ENCODE results near the gene FGF9.

The FGF9 gene

DNA sequence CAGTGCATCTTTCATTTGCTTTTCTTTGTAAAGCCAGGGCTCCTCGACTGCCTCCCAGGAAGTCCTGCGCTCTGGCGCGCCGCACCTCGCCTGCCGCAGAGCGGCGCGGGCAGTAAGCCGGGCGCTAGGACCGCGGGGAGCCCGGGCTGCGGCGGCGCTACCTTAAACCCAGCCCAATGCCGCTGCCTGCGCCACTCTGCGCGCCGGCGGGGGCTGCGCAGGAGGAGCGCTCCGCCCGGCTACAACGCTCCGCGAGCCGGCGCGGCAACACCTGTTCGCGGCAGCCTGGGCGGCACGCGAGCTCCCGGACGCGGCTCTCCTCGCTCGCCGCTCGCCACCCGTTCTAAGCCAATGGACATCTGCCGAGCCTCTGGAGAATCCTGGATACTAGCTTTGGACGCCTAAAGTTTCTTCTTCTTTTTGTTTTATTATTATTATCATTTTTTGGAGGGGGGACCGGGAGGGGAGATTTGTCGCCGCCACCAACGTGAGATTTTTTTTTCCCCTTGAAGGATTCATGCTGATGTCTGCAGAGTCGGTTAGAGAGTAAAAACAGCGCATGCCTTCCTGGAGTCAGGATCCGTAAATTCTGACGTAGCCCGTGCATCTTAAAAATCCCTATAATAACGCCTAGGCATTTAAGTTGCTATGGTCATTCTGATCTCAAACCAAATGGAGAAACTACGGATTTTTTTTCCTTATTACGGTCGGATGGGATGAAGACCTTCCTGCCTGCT is at the start of gene FGF9:
Gene FGF9 (plus strand): TSS at position 191 of the 737 bp plus-strand sequence. CDS start 840 bp downstream, outside the sequence.
- DNase-seq (ENCODE audit: low spot score): peak; percentile 81

DNA sequence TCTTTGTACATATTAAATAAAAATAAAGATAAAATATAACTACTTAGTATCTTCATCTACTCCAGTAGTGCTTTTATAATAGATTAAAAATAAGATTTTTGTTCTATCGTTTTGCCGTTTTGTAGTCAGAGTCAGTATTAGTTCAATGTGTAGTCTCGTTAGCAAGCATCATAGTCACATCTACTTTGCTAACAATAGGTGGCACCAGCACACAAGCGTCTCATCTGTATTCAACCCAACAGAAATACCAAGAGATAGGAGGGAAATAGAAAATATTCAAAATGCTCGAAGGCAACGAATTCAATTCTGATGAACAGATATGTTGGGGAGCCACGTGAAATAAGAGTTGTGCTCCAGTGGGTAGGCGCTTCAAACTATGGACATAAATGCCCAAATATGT is 45.5 kb upstream of the FGF9 start:
- peak; percentile 45 for DNase-seq (ENCODE audit: low spot score)

DNA sequence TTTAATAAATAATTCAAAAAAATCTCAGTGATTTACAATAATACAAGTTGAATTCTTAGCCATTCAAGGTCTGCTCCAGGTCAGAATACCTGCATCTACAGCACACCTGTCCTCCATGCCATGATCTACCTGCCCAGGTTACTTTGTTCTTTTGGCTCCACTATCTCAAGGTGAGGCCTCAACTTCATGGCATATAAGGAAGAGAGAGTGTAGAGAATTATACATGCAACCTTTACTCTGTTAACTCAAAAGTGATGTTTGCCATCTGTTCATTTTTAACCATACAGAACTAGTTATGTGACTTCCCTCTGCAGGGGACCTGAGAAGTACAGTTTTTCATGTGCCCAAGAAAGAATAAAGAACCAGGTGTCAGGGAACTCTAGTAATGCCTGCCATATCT is 38.7 kb upstream of the FGF9 start:
- DNase-seq (ENCODE audit: low spot score): no peak

DNA sequence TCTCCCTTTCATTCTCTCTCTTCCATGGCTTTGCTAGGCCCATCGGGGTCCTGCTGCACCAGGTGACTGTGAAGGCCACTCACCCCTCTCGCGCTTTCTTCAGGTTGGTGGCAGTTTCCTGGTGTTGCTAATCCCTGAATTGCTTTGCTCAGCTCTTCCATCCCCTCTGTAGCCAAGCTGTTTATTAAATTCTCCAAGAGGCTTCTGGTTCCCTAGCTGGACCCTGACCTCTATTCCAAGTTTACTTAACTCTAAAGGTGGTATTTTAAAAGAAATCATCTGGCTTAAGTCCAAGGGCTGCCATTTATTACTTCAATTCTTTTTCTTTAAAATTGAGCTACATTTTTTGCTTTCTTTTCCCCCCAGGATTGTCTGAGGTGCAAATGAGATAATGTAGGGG is 34.2 kb upstream of the FGF9 start:
- no peak for DNase-seq (ENCODE audit: low spot score)

DNA sequence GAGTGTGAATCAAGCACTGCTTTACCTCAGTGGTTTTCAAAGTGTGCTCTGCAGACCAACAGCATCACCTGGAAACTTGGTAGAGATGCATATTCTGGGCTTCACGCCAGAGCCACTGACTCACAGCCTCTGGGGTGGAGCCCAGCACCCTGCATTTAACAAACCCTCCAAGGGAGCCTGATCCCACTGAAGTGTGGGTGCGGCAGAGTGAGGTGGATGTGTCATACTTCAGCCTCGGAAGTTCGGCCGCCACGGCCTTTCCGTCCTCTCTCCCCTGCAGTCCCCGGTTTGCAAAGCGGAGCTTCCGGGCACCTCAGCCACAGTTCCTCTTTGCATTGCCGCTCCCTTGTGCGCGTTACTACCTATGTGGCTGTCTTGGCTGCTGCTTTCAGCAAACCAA is 33.6 kb upstream of the FGF9 start:
- no peak for DNase-seq (ENCODE audit: low spot score)

DNA sequence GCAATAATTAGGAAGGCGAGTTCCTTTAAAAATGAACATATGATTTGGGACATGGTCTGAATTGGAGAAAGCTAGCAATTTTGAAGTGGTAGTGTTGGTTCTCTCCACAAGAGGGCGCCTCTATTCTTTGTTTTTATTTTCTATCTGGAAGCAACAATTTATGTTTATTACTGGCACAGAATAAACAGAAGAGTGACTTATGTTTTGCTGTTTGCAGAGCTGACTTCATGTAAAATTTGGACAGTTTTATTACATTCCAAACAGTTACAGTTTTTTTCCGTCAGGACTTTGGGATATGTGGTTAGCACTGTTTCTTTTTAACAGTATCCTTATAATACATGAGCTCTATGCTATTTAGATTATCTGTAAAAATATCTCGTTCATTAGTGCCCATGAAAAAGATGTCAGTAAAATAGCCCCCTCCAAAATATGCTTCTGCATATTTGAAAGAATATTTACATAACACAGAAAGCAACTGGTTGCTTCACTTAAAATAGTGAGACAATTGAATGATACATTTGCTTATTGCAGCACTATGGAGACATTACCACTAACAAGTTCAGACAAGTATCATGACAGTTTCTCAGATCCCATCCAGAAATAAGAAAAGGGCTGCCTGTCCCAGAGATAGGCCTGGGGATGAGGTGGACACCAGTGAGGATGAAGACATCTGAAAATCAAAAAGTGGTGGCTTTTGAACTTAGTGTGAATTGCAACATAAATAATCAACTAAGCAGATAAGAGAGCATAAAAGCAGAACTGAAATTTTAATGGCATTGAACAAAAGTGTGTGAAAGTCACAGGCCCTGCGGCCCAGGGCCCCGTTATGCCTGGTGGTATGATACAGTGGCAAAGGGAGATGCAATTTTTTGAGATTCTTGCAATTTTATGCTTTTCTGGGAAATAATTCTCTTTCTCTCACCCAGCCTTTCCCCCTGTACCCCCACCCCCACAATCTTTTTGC is 32.3 kb upstream of the FGF9 start:
- DNase-seq (ENCODE audit: low spot score): peak; percentile 17

DNA sequence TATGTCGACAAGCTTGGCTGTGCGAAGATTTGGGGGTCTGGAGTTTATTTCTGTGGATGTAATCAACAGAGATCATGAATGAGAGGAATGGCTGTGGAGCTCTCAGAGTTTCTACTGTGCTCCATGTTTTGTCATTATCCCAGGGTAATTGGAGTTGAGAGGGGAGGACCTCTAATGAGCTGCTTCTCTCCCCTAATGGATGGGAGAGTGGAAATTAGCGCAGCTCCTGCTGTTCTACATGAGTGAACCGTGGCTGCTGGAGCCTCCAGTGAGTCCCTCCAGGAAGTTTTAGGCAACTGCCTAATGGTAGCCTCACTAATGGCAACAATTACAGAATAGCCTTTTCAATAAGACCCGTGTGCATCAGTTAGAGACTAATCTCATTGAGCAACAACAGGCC is 31.3 kb upstream of the FGF9 start:
- no peak for DNase-seq (ENCODE audit: low spot score)

DNA sequence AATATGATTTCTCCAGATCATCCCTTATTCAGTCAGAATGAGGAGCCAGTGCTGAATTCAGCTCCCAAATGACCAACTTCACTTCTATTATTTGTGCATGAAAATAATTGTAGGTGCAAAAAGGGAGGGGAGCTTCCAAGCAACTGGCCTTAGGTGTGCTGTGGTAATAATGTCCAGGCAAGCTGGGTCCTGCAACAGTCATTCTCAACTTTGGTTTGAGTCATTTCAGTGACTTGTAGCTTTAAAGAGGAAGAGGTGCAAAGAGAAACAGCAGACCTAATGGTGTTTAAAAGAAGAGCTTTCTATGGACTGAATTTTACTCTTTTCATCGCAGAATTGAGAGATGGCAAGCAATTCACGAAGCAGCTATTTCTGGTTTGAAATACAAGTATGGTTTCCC is 29.2 kb upstream of the FGF9 start:
- no peak for DNase-seq (ENCODE audit: low spot score)

DNA sequence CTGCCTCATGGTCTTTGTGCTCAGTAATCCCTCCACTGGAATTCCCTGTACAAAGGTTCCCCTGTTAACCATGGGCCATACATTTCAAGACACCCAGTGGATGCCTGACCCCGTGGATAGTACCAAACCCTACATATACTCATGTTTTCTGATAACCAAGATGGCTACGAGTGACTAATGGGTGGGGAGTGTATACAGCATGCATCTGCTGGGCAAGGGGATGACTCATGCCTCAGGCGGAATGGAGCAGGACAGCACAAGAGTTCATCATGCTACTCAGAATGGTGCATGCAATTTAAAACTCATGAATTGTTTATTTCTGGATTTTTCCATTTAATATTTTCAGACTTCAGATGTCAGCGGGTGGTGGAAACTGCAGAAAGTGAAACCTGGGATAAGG is 13.3 kb upstream of the FGF9 start:
- DNase-seq (ENCODE audit: low spot score): peak; percentile 56

DNA sequence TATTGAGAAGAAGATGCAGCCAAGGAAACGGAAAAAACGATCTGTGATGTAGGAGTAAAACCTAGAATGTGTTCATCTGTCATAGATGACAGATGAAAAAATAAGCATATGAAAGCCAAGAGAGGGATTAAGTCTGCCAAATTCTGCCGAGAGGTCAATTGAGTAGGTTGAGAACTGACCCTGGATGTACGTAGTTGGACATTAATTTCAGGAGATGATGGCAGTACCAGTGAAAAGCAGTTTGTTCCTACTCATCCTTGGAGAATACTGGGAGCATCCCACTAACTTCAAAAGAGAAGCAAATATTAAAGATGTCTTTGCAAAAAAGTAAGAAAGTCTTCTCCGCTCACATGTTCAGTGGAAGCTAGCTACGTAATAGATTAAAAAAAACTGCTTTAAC is 11.8 kb upstream of the FGF9 start:
- no peak for DNase-seq (ENCODE audit: low spot score)

DNA sequence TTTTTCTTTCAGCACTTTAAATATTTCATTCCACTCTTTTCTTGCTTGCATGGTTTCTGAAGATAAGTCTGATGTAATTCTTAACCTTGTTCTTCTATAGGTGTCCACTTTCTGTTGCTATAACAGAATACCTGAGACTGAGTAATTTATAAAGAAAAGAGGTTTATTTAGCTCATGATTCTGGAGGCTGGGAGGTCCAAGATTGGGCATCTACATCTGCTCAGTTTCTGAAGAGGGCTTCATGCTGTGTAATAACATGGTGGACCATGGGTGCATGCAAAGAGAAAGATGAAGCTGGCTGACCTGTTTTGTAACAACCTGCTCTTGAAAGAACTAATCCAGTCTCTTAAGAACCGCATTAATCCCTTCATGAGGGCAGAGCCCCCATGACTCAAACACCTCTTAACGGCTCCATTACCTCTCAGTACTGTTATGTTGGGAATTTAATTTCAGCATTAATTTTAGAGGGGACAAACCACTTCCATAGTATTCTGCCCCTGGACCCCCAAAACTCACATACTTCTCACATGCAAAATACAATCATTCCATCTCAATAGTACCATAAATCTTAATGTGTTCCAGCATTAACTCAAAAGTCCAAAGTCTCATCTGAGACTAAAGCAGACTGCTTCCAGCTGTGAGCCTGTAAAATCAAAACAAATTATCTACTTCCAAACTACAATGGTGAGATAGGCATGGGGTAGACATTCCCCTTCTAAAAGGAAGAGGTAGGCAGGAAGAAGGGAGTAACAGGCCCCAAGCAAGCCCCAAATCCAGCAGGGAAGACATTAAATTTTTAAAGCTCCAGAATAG is 9.6 kb upstream of the FGF9 start:
- no peak for DNase-seq (ENCODE audit: low spot score)

DNA sequence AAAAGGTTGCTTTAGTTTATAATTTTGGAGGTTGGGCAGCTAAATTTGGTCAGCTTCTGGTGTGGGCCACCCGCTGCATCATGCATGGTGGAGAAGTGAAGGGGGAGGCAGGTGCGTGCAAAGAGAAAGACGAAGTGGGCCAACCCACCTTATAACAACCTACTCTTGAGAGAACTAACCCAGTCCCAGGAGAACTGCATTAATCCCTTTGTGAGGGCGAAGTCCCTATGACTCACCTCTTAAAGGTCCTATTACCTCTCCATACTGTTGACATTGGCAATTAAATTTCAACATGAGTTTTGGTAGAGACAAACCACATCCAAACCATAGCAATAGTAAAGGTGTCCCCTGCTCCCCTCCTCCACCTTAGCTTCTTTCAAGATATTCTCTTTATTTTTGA is 7.7 kb upstream of the FGF9 start:
- DNase-seq (ENCODE audit: low spot score): no peak

DNA sequence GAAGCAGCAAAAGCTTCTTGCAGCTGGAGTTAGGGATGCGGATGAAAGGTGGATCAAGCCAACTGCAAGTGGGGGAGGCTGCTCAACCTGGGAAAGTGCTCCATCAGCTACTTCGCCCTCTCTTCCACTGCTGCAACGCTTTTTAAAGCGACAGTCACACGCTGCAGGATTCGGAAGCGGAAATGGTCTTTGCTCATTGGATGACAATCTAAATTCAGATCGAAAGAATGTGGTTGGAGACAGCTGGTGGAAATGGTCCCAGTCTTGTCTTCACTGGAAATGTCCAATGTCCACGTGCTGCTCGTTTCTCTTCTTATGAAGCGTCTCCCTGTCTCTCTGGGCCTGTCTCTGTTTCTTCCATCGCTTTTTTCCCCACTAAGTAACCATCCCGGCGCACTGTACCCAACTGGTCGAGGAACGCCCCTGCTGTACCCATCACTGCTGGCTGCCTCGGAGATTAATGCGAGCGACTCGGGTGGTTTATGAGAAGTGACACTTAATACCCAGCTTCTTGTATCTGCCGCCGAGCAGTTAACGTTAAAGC is 2.1 kb upstream of the FGF9 start:
- no peak for DNase-seq (ENCODE audit: low spot score)

DNA sequence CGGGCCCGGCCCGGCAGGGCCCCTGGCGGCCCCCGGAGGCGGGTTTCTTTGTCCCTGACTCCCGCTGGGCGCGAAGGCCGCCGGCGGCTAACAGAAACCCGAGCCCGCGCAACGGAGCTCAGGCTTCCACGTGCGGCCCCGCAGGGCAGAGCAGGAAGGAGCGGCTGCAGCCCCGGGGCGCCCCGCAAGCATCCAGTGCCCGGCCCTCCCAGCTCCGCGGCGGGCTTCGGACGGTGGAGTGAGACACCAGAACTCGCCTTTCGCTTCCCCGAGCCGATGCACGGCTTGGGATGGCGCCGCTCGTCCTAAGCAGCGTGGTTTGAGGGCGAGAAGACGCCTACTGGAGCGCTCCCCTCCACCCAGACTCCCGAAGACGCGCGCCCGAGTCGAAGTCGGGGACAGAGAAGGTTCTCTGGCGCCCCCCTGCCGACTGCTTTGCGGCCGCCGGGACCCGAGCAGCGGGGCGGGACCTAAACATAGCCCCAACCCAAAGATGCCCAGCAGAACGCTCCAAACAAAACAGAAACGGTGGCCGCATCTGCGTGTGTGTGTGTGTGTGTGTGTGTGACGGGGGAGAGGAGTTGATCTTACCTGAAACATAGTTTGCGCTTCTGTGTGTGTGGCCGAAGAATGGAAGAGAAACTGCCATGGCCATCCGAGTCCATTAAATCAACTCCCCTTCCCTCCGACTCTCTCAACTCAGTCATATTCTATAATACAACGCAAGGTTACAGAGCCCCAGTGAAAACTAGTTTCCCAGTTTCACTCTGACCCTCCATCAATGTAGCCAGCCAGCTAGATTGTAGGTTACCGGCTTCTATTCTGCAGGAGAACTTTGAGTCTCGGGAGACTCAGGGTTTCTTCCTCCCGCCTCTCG is 629 bp upstream of the FGF9 start:
- DNase-seq (ENCODE audit: low spot score): peak; percentile 47

DNA sequence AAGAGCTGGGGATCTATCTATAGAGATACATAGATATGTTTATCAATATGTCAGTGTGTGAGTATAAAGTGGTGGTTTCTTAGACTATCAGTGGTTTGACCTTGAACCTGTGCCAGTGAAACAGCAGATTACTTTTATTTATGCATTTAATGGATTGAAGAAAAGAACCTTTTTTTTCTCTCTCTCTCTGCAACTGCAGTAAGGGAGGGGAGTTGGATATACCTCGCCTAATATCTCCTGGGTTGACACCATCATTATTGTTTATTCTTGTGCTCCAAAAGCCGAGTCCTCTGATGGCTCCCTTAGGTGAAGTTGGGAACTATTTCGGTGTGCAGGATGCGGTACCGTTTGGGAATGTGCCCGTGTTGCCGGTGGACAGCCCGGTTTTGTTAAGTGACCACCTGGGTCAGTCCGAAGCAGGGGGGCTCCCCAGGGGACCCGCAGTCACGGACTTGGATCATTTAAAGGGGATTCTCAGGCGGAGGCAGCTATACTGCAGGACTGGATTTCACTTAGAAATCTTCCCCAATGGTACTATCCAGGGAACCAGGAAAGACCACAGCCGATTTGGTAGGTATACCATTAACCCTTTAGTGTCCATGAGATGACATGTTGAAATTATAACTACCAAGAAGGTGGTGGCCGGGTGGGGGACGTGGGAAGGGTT is 880 bp downstream of the FGF9 start:
- no peak for DNase-seq (ENCODE audit: low spot score)

DNA sequence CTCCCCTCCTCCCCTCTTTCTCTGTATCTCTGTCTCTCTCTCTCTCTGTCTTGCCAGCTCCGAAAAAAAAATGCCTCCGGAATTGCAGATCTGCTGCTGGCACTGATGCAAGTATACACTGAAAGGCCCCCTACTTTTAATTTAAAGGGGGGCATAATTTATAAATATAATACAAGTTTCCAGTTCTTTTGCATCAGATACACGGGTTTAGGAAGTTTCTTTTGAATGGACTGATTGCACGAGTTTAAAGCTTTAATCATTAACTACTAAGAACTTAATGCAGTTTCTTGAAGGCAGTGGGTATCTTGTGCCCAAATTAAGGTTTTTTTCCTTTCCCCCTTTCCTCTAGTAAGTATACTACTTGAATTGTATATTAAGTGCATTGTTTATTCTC is 1.4 kb downstream of the FGF9 start:
- no peak for DNase-seq (ENCODE audit: low spot score)

DNA sequence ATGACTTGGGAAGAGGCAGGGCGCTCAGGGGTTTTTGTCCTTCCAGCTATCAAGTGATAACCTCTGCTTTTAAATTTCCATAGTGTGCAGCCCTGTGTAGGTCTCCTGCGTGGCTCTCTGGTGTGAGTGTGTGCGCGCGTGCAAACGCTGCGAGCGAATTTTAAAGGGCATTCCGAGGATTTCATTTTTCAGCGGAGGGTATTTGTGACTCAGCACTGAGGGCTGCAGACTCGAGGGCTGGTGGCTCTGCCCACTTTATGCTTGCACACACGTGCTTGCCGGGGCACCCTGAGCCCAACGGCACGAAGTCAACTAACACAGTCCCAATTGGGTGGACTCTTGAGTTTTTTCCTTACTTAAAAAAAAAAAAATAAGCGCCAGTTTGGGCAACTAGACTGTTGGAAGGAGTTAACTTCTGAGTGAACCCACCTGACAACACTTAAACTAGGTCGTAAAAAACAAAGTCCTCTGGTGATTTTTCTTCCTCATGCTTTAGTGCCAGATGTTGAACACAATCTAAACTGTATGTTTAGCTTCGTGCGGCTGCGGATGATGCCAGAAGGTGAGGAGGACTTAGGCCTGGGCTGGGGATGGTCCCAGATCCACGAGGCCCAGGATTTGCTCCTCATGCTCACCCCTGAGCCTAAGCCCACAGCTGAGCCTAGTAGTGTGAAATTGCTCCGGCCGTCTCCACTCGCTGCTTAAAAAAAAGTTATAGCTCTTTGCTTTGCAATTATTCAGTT is 2.1 kb downstream of the FGF9 start:
- DNase-seq (ENCODE audit: low spot score): no peak

DNA sequence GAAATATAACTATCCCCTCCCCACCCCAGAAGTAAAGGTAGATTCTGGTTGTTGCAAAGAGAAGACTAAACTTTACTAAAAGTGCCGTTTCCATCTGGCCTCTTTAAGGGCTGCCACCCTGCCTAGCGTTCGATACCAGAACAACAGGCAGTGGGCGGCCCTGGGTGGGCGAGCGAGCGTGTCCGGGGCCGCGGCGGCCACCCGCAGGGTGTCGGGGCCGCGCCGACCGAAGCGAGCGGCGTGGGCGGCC is 2.6 kb downstream of the FGF9 start:
- DNase-seq (ENCODE audit: low spot score): no peak

DNA sequence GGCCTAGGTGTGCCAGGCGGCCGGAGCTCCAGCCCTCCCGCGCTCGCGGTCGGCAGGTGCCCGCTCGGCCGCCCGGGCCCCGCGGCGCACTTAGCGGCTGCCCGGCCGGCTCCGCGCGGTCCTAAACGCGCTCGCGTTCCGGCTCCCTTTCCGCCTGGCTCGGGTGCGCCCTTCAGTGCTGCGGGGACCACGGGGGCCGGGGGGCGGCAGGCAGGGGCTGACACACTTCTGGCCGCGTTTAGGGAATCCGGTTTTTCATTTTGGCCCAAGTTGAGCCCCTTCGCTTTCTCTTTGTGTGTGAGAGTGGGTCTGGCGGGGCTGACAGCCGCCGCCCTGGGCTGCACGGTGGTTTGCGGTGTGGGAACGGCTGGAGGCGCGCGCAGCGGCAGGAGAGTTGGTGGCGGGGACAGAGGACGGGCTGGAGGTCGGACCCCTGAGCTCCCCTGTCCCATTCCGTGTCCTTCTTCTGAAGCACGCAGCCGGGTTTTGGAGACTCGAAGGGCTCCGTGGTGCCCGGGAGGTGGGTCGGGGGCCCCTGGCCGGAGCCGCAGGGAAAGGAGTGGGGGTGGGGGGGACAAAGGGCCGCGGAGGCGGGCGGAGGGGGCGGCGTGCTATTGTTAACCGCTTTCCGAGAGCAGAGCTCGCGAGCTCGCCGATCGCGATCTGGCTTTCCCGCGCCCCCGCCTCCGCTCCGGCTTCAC is 3.1 kb downstream of the FGF9 start:
- DNase-seq (ENCODE audit: low spot score): peak; percentile 59

Data from hepatic stellate cell (primary cell).